GM23338 (cell line): ENCODE data around the gene NT5C2. TPM values are rescaled to one million over a fixed set of nuclear protein-coding genes. Genes with fewer than 3 reads are reported as not detected.
A peak's percentile ranks its signal among the peaks of the same experiment; 100 is the strongest.

Experiments used
- ATAC-seq: fragments of 200-7000 bp; cut with Tn5 transposase; 3 replicates; pipeline ENCODE4 v1.9.1; 2020
- DNase-seq: peaks from one replicate; pipeline ENCODE4 v3.0.0-alpha.2; 2015; ENCODE audit warnings: low spot score
- H2AFZ ChIP-seq: fragments of 200-600 bp; sonication (generic); 2 replicates; pipeline ENCODE4 v1.8.0; 2016; ENCODE audit warnings: antibody characterized with exemption, mild to moderate bottlenecking, moderate library complexity
- H3F3A ChIP-seq: fragments of 200-600 bp; sonication (generic); replicated peaks from 2 replicates; pipeline ENCODE4 v1.8.0; 2017; ENCODE audit warnings: antibody characterized with exemption, mixed run types, low read depth
- H3K27ac ChIP-seq: fragments of 200-600 bp; sonication (generic); 2 replicates; pipeline ENCODE4 v1.6.1; 2016; ENCODE audit warnings: low read depth
- H3K27me3 ChIP-seq: fragments of 200-600 bp; sonication (generic); 2 replicates; pipeline ENCODE4 v1.8.0; 2016; ENCODE audit warnings: mild to moderate bottlenecking, mixed run types, moderate library complexity; ENCODE audit not compliant: insufficient read depth
- H3K36me3 ChIP-seq: fragments of 200-600 bp; sonication (generic); 2 replicates; pipeline ENCODE4 v1.8.0; 2016; ENCODE audit warnings: mild to moderate bottlenecking; ENCODE audit not compliant: insufficient read depth
- H3K4me1 ChIP-seq: fragments of 200-600 bp; sonication (generic); 2 replicates; pipeline ENCODE4 v1.8.0; 2016; ENCODE audit warnings: mild to moderate bottlenecking, moderate library complexity; ENCODE audit not compliant: insufficient read depth
- H3K4me2 ChIP-seq: fragments of 200-600 bp; sonication (generic); 2 replicates; pipeline ENCODE4 v1.7.1; 2017; ENCODE audit warnings: mixed run types
- H3K4me3 ChIP-seq: fragments of 200-600 bp; sonication (generic); 2 replicates; pipeline ENCODE4 v1.6.1; 2016; ENCODE audit warnings: mixed run types
- H3K79me2 ChIP-seq: fragments of 200-600 bp; sonication (generic); replicated peaks from 2 replicates; pipeline ENCODE4 v1.8.0; 2017; ENCODE audit warnings: mild to moderate bottlenecking; ENCODE audit not compliant: insufficient read depth
- H3K9me2 ChIP-seq: fragments of 200-600 bp; sonication (generic); 2 replicates; pipeline ENCODE4 v1.8.0; 2017; ENCODE audit not compliant: insufficient read depth
- H4K20me1 ChIP-seq: fragments of 200-600 bp; sonication (generic); replicated peaks from 2 replicates; pipeline ENCODE4 v1.8.0; 2017; ENCODE audit warnings: mild to moderate bottlenecking; ENCODE audit not compliant: insufficient read depth
- H3K27ac Mint-ChIP-seq: 2 replicates; pipeline ENCODE4 v1.8.0; 2020; ENCODE audit warnings: inconsistent platforms, mild to moderate bottlenecking, moderate library complexity, mixed read lengths
- H3K27me3 Mint-ChIP-seq: 3 replicates; pipeline ENCODE4 v1.8.0; 2022; ENCODE audit warnings: low read depth, mild to moderate bottlenecking, moderate library complexity, mixed read lengths, inconsistent platforms; ENCODE audit not compliant: insufficient read depth, poor library complexity
- H3K36me3 Mint-ChIP-seq: 3 replicates; pipeline ENCODE4 v1.8.0; 2021; ENCODE audit warnings: low read depth, mild to moderate bottlenecking, inconsistent platforms, moderate library complexity, mixed read lengths
- H3K4me1 Mint-ChIP-seq: 3 replicates; pipeline ENCODE4 v1.8.0; 2020; ENCODE audit warnings: mild to moderate bottlenecking, inconsistent platforms, mixed read lengths
- H3K4me3 Mint-ChIP-seq: 3 replicates; pipeline ENCODE4 v1.8.0; 2021; ENCODE audit warnings: moderate library complexity, mild to moderate bottlenecking, inconsistent platforms, mixed read lengths
- H3K9me3 Mint-ChIP-seq: 3 replicates; pipeline ENCODE4 v1.8.0; 2020; ENCODE audit warnings: moderate library complexity, mild to moderate bottlenecking, inconsistent platforms, mixed read lengths
- CREB1 ChIP-seq: fragments of 250-450 bp; sonication (Bioruptor Pico); IDR thresholded peaks from 2 replicates; pipeline ENCODE4 v1.5.0; 2020; ENCODE audit warnings: low read depth, mild to moderate bottlenecking, moderate library complexity
- CTCF ChIP-seq, 2 experiments: fragments of 200-600 bp in 1 of 2; sonication (generic) in 1 of 2; conservative IDR thresholded peaks; 2 replicates each; pipeline versions ENCODE4 v1.5.1 to v1.6.1; 2016 to 2017; ENCODE audit warnings: antibody characterized with exemption in 2 of 2, low read depth in 2 of 2, mild to moderate bottlenecking in 2 of 2, moderate library complexity in 1 of 2
- EZH2 ChIP-seq: fragments of 200-600 bp; sonication (generic); IDR thresholded peaks from one replicate; pipeline ENCODE4 v1.8.0; 2017; ENCODE audit warnings: antibody characterized with exemption, mild to moderate bottlenecking, low read depth; ENCODE audit not compliant: unreplicated experiment
- EZH2phosphoT487 ChIP-seq: fragments of 200-600 bp; sonication (generic); IDR thresholded peaks from one replicate; pipeline ENCODE4 v1.8.1; 2018; ENCODE audit warnings: antibody characterized with exemption; ENCODE audit not compliant: unreplicated experiment
- JUNB ChIP-seq: IDR thresholded peaks from one replicate; pipeline ENCODE4 v1.6.1; 2016; ENCODE audit warnings: antibody characterized with exemption; ENCODE audit not compliant: unreplicated experiment
- NANOG ChIP-seq: IDR thresholded peaks from 2 replicates; pipeline ENCODE4 v1.6.1; 2016; ENCODE audit warnings: antibody characterized with exemption, borderline replicate concordance
- POLR2AphosphoS5 ChIP-seq: IDR thresholded peaks from 2 replicates; pipeline ENCODE4 v1.6.1; 2016; ENCODE audit warnings: antibody characterized with exemption, low read depth
- STAT1 ChIP-seq: IDR thresholded peaks from one replicate; pipeline ENCODE4 v1.6.1; 2016; ENCODE audit warnings: antibody characterized with exemption; ENCODE audit not compliant: unreplicated experiment
- ZNF114 ChIP-seq: fragments of 250-450 bp; sonication (Bioruptor Pico); IDR thresholded peaks from 2 replicates; pipeline ENCODE4 v1.5.0; 2020; ENCODE audit warnings: mild to moderate bottlenecking, moderate library complexity
- ZNF331 ChIP-seq: fragments of 250-450 bp; sonication (Bioruptor Pico); IDR thresholded peaks from 2 replicates; pipeline ENCODE4 v1.5.0; 2020; ENCODE audit warnings: low read depth, mild to moderate bottlenecking, moderate library complexity
- ZNF462 ChIP-seq: fragments of 250-450 bp; sonication (Bioruptor Pico); IDR thresholded peaks from 2 replicates; pipeline ENCODE4 v1.5.0; 2020; ENCODE audit warnings: mild to moderate bottlenecking, moderate library complexity
- polyA plus RNA-seq: library from polyadenylated mRNA; unstranded; fragments of >200 nt; fragmentation: Nextera tagmentation; extraction: Ambion mirVana; gene quantifications from 2 replicates; pipeline ENCODE4 v1.2.1, GENCODE V29; 2016
- total RNA-seq: library from RNA; depleted of rRNA; stranded (reverse); fragments of >200 nt; shearing (Covaris generic); gene quantifications from 2 replicates; pipeline ENCODE4 v1.2.3, GENCODE V29; 2014
- TF ChIP-seq, protein P1 (sequence below): IDR thresholded peaks from one replicate; pipeline ENCODE4 v1.6.1; 2018; ENCODE audit warnings: antibody characterized with exemption; ENCODE audit not compliant: unreplicated experiment
- TF ChIP-seq, protein P2 (sequence below): IDR thresholded peaks from 2 replicates; pipeline ENCODE4 v1.6.1; 2016; ENCODE audit warnings: antibody characterized with exemption

The NT5C2 gene
- total and polyA plus RNA-seq, 2 experiments from 2014 or later, result 33.9 to 85.4 TPM

- H3K27me3 ChIP-seq, result no peaks in the 10 kb centered on the region
- Mint-ChIP-seq H3K9me3 (no peaks in the 10 kb centered on the region), H3K36me3 (no peaks in the 10 kb centered on the region), H3K4me3 (no peak overlapping the region), H3K27me3 (peaks cover 3% of the 10 kb centered on the region), H3K27ac (no peak overlapping the region), H3K4me1 (peaks cover 20% of the 10 kb centered on the region)
- H4K20me1 ChIP-seq, result no peaks in the 10 kb centered on the region
- ATAC-seq (no peak), DNase-seq (no peak)
- H3K36me3 ChIP-seq, result no peaks in the 10 kb centered on the region
- peaks cover 18% of the 10 kb centered on the region; the same call in 1 of the 2 replicates for H3K4me1 ChIP-seq
- no peak overlapping the region for H2AFZ ChIP-seq
- H3K79me2 ChIP-seq, result peaks cover 36% of the 10 kb centered on the region; the same call in 1 of the 2 replicates
- no peaks in the 10 kb centered on the region for H3F3A ChIP-seq
- H3K4me3 ChIP-seq, result no peak overlapping the region
- H3K9me2 ChIP-seq, result no peaks in the 10 kb centered on the region
- peak overlapping the region; percentile 12; the same call in 1 of the 2 replicates for H3K27ac ChIP-seq
- H3K4me2 ChIP-seq, result 0 out of 2 replicates have a peak overlapping the region, but pooled peaks have one; percentile 12
- TF ChIP-seq, protein P1, sequence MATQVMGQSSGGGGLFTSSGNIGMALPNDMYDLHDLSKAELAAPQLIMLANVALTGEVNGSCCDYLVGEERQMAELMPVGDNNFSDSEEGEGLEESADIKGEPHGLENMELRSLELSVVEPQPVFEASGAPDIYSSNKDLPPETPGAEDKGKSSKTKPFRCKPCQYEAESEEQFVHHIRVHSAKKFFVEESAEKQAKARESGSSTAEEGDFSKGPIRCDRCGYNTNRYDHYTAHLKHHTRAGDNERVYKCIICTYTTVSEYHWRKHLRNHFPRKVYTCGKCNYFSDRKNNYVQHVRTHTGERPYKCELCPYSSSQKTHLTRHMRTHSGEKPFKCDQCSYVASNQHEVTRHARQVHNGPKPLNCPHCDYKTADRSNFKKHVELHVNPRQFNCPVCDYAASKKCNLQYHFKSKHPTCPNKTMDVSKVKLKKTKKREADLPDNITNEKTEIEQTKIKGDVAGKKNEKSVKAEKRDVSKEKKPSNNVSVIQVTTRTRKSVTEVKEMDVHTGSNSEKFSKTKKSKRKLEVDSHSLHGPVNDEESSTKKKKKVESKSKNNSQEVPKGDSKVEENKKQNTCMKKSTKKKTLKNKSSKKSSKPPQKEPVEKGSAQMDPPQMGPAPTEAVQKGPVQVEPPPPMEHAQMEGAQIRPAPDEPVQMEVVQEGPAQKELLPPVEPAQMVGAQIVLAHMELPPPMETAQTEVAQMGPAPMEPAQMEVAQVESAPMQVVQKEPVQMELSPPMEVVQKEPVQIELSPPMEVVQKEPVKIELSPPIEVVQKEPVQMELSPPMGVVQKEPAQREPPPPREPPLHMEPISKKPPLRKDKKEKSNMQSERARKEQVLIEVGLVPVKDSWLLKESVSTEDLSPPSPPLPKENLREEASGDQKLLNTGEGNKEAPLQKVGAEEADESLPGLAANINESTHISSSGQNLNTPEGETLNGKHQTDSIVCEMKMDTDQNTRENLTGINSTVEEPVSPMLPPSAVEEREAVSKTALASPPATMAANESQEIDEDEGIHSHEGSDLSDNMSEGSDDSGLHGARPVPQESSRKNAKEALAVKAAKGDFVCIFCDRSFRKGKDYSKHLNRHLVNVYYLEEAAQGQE, result no peak
- TF ChIP-seq JUNB (no peak), EZH2phosphoT487 (no peak), POLR2AphosphoS5 (no peak), CTCF (conservative IDR thresholded peaks at IDR 0.05; ENCODE audit: low read depth in 2 of 2) (no peak), ZNF462 (CRISPR knock-in tag) (no peak), ZNF114 (no peak), STAT1 (no peak), NANOG (no peak), CREB1 (CRISPR knock-in tag) (no peak), EZH2 (no peak), ZNF331 (CRISPR knock-in tag) (no peak)
- TF ChIP-seq, protein P2, sequence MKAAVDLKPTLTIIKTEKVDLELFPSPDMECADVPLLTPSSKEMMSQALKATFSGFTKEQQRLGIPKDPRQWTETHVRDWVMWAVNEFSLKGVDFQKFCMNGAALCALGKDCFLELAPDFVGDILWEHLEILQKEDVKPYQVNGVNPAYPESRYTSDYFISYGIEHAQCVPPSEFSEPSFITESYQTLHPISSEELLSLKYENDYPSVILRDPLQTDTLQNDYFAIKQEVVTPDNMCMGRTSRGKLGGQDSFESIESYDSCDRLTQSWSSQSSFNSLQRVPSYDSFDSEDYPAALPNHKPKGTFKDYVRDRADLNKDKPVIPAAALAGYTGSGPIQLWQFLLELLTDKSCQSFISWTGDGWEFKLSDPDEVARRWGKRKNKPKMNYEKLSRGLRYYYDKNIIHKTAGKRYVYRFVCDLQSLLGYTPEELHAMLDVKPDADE, result no peak
Measured at GRCh38 chr10:103111918-103112877, 80.9 kb downstream of the NT5C2 start.
